K562 (cell line): ENCODE measurements around the gene VAMP8. TPM values are rescaled to one million over a fixed set of nuclear protein-coding genes. Genes with fewer than 3 reads are reported as not detected.

Experiments used
- ATF4 ChIP-seq: fragments of 450-650 bp; formaldehyde crosslinking; IDR thresholded peaks from 2 replicates; pipeline ENCODE4 v1.4.0; 2022; ENCODE audit warnings: mild to moderate bottlenecking, moderate library complexity
- DMBX1 ChIP-seq: fragments of 250-450 bp; sonication (Bioruptor Pico); IDR thresholded peaks from 2 replicates; pipeline ENCODE4 v1.8.0; 2022; ENCODE audit warnings: inconsistent platforms, mild to moderate bottlenecking, moderate library complexity, borderline replicate concordance
- HINFP ChIP-seq: fragments of 450-650 bp; conservative IDR thresholded peaks from 2 replicates; pipeline ENCODE4 v1.6.1; 2016; ENCODE audit warnings: missing genetic modification characterization, low read depth, mild to moderate bottlenecking, control low read depth, missing compliant biosample characterization
- HMGN3 ChIP-seq: IDR thresholded peaks from 2 replicates; pipeline ENCODE4 v1.6.1; 2011; ENCODE audit warnings: borderline replicate concordance, low read depth, mild to moderate bottlenecking, mixed read lengths, low read length; ENCODE audit not compliant: insufficient read length; ENCODE audit errors: extremely low read depth
- NR2C2 ChIP-seq, 2 experiments: fragments of 200-800 bp in 1 of 2; sonication (Bioruptor generic) in 1 of 2; sonication (generic) in 1 of 2; formaldehyde crosslinking in 1 of 2; IDR thresholded peaks; 2 replicates each; pipeline versions ENCODE4 v1.6.1 to v1.8.0; 2016 to 2022; ENCODE audit warnings: mild to moderate bottlenecking in 1 of 2, missing compliant biosample characterization in 1 of 2, missing genetic modification characterization in 1 of 2, missing genetic modification reagents in 1 of 2
- PTRF ChIP-seq: fragments of 450-650 bp; IDR thresholded peaks from 2 replicates; pipeline ENCODE4 v1.6.1; 2016; ENCODE audit warnings: mild to moderate bottlenecking, missing genetic modification characterization, missing compliant biosample characterization
- SMARCA5 ChIP-seq: fragments of 450-650 bp; IDR thresholded peaks from 2 replicates; pipeline ENCODE4 v1.6.1; 2016
- THAP12 ChIP-seq: fragments of 250-450 bp; sonication (Bioruptor Pico); IDR thresholded peaks from 2 replicates; pipeline ENCODE4 v1.9.0; 2021; ENCODE audit warnings: mild to moderate bottlenecking, inconsistent platforms
- ZBTB40 ChIP-seq, 2 experiments: fragments of 450-650 bp in 1 of 2; sonication (generic) in 1 of 2; formaldehyde crosslinking in 1 of 2; IDR thresholded peaks; 2 replicates each; pipeline versions ENCODE4 v1.7.1 to v1.9.0; 2016 to 2022; ENCODE audit warnings: inconsistent platforms in 1 of 2, mild to moderate bottlenecking in 1 of 2, missing genetic modification reagents in 1 of 2
- ZNF23 ChIP-seq: fragments of 250-450 bp; sonication (Bioruptor Pico); IDR thresholded peaks from 2 replicates; pipeline ENCODE4 v1.4.0; 2020; ENCODE audit warnings: mild to moderate bottlenecking
- polyA plus RNA-seq, 8 experiments: library from polyadenylated mRNA; depleted of rRNA in 4 of 8; stranded (reverse) in 5 of 8; unstranded in 3 of 8; fragments of >200 nt; fragmentation: Nextera tagmentation in 2 of 8; fragmentation: Illumina TruSeq in 1 of 8; extraction: Ambion mirVana in 2 of 8; extraction: Trizol in 1 of 8; gene quantifications; 2 replicates each; pipeline versions ENCODE4 v1.2.1 to v1.2.3, GENCODE V29; 2011 to 2014; ENCODE audit warnings: inconsistent platforms in 1 of 8, missing spikeins in 1 of 8
- total RNA-seq, 7 experiments: library from RNA; depleted of rRNA in 6 of 7; stranded (reverse); fragments of >200 nt in 6 of 7; fragmentation: Illumina TruSeq in 2 of 7; extraction: Trizol in 2 of 7; gene quantifications; 2 replicates each; pipeline versions ENCODE4 v1.2.1 to v1.2.3, GENCODE V29; 2011 to 2021; ENCODE audit warnings: low replicate concordance in 1 of 7

Gene VAMP8
- total and polyA plus RNA-seq, 9 of the 15 experiments (the other 6 are each of a cell fraction or from before 2014, with no cell fraction given), result 107 to 571 (median 248) TPM

GRCh38 chr2:85538507-85539360, 38.7 kb upstream of the VAMP8 start, which contains the start of gene MAT2A (continued):
- TF ChIP-seq ZNF23, result no peak
- no peak for TF ChIP-seq HINFP (tag)
- TF ChIP-seq NR2C2 (CRISPR knock-in tag; IDR thresholded peaks at IDR 0.05), result peak; percentile 75
- TF ChIP-seq NR2C2 (tag; IDR thresholded peaks at IDR 0.05), result peak; percentile 69
- TF ChIP-seq PTRF (tag), result no peak
- no peak; the same call in 1 of the 2 replicates for TF ChIP-seq DMBX1
- TF ChIP-seq SMARCA5, result no peak
- peak; percentile 84 for TF ChIP-seq THAP12 (CRISPR knock-in tag)
- TF ChIP-seq ATF4 (CRISPR knock-in tag), result peak; percentile 8; the same call in 1 of the 2 replicates
- peak; percentile 32; the same call in 1 of the 2 replicates for TF ChIP-seq ZBTB40 (IDR thresholded peaks at IDR 0.05)
- no peak for TF ChIP-seq ZBTB40 (CRISPR knock-in tag; IDR thresholded peaks at IDR 0.05)
- peak; percentile 91 for TF ChIP-seq HMGN3
